GM12892 (cell line): Measurements from ENCODE around the gene LMTK3.

Source experiments
- POLR2A ChIP-seq: IDR thresholded peaks from 2 replicates; pipeline ENCODE4 v1.6.1; 2011; ENCODE audit warnings: low read depth, low read length, control low read depth
- POLR2AphosphoS5 ChIP-seq: IDR thresholded peaks from 2 replicates; pipeline ENCODE4 v1.6.1; 2011; ENCODE audit warnings: low read depth, low read length, control low read depth

DNA sequence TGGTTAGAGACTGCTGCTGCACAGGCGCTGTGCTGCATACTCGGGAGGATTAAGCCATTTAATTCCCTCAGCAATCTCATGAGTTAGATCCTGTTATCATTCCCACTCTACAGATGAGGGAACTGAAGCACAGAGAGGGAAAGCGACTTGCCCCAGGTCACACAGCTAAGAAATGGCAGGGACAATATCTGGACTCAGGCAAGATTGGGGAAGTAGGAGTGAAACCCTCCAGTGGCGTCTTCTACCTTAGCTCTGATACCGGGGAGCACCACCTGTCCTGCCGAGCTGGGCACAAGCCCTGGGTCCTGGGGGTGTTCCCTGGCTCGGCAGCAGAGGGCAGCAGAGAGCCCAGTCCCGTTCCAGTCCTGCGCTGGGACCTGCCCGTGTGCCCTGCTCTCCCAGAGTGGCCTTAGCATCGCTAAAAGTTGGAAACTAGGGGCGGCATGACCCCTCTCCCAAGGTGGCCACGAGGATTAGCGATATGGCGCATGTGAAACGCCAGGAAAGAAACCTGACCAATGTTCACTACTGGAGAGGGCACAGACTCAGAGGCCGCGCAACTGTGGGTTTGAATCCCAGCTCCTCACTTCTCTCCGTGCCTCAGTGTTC, 21.9 kb downstream of the LMTK3 start:
- no peak for TF ChIP-seq POLR2A
- TF ChIP-seq POLR2AphosphoS5 = no peak
